ENCODE measurements around the gene EIF4E3.

EIF4E3 gene

GRCh38 chr3:71634671-71635070 is 90.5 kb downstream of the EIF4E3 start:
- TF ChIP-seq FOXP2 (optimal IDR thresholded peaks at IDR 0.05; ENCODE audit: borderline replicate concordance, extremely low read depth, extremely low read length, insufficient read depth) (no peak), REST (IDR thresholded peaks at IDR 0.05; ENCODE audit: insufficient read depth in 1 of 2, low read depth in 2 of 2, low read length in 2 of 2) (no peak), SIN3A (IDR thresholded peaks at IDR 0.05; ENCODE audit: borderline replicate concordance, insufficient read depth, low read length) (no peak), TAF1 (IDR thresholded peaks at IDR 0.05; ENCODE audit: borderline replicate concordance, insufficient read depth, low read length) (no peak), POLR2AphosphoS5 (IDR thresholded peaks at IDR 0.05; ENCODE audit: low read depth, low read length) (no peak)

GRCh38 chr3:71629711-71630110 is 95.5 kb downstream of the EIF4E3 start:
- TF ChIP-seq REST (IDR thresholded peaks at IDR 0.05; ENCODE audit: insufficient read depth in 1 of 2, low read depth in 2 of 2, low read length in 2 of 2) (no peak), FOXP2 (optimal IDR thresholded peaks at IDR 0.05; ENCODE audit: borderline replicate concordance, extremely low read depth, extremely low read length, insufficient read depth) (no peak), POLR2AphosphoS5 (IDR thresholded peaks at IDR 0.05; ENCODE audit: low read depth, low read length) (no peak), SIN3A (IDR thresholded peaks at IDR 0.05; ENCODE audit: borderline replicate concordance, insufficient read depth, low read length) (no peak), TAF1 (IDR thresholded peaks at IDR 0.05; ENCODE audit: borderline replicate concordance, insufficient read depth, low read length) (no peak)

- TF ChIP-seq POLR2AphosphoS5 (IDR thresholded peaks at IDR 0.05; ENCODE audit: low read depth, low read length) (no peak), TAF1 (IDR thresholded peaks at IDR 0.05; ENCODE audit: borderline replicate concordance, insufficient read depth, low read length) (no peak)
Observed at GRCh38 chr3:71629289-71629688, 95.9 kb downstream of the EIF4E3 start.

GRCh38 chr3:71628522-71628921 is 96.7 kb downstream of the EIF4E3 start:
- TF ChIP-seq FOXP2 (optimal IDR thresholded peaks at IDR 0.05; ENCODE audit: borderline replicate concordance, extremely low read depth, extremely low read length, insufficient read depth): no peak
- TF ChIP-seq POLR2AphosphoS5 (IDR thresholded peaks at IDR 0.05; ENCODE audit: low read depth, low read length): no peak

- TF ChIP-seq FOXP2 (optimal IDR thresholded peaks at IDR 0.05; ENCODE audit: borderline replicate concordance, extremely low read depth, extremely low read length, insufficient read depth): no peak
- TF ChIP-seq SIN3A (IDR thresholded peaks at IDR 0.05; ENCODE audit: borderline replicate concordance, insufficient read depth, low read length): no peak
- TF ChIP-seq REST (IDR thresholded peaks at IDR 0.05; ENCODE audit: insufficient read depth in 1 of 2, low read depth in 2 of 2, low read length in 2 of 2): no peak
- TF ChIP-seq POLR2AphosphoS5 (IDR thresholded peaks at IDR 0.05; ENCODE audit: low read depth, low read length): no peak
- no peak for TF ChIP-seq TAF1 (IDR thresholded peaks at IDR 0.05; ENCODE audit: borderline replicate concordance, insufficient read depth, low read length)
Observed at GRCh38 chr3:71625676-71626075, 99.5 kb downstream of the EIF4E3 start.

Measured in PFSK-1 (cell line).